NCI-H82 treated with DMSO at 0.1 percent for 48 hours (cell line): ENCODE measurements around the gene EPHB1.

Experiments used
- DNase-seq: peaks from one replicate; lab custom pipeline; 2025; ENCODE audit not compliant: unreplicated experiment; lab: John Stamatoyannopoulos, UW

The EPHB1 gene

GRCh38 chr3:135272026-135272669 lies 477.1 kb downstream of the EPHB1 start:
- no peak for DNase-seq

GRCh38 chr3:135292162-135292561 lies 497.1 kb downstream of the EPHB1 start:
- DNase-seq = no peak

- no peak for DNase-seq
Measured at GRCh38 chr3:135301670-135302069, 506.6 kb downstream of the EPHB1 start.

GRCh38 chr3:135304378-135304777 lies 509.3 kb downstream of the EPHB1 start:
- DNase-seq = no peak
